Astrocyte (in vitro differentiated cells and primary cell): Measurements from ENCODE around the gene PRR32.

Experiments used
- EZH2 ChIP-seq: IDR thresholded peaks from 2 replicates; pipeline ENCODE4 v1.6.1; 2012; ENCODE audit warnings: mild to moderate bottlenecking, low read length, inconsistent platforms; ENCODE audit not compliant: insufficient read depth
- TF ChIP-seq, protein P1 (sequence below): IDR thresholded peaks from 2 replicates; pipeline ENCODE4 v1.5.1; 2011; ENCODE audit warnings: low read depth, mild to moderate bottlenecking, inconsistent platforms, low read length, moderate library complexity; ENCODE audit not compliant: insufficient read depth

DNA sequence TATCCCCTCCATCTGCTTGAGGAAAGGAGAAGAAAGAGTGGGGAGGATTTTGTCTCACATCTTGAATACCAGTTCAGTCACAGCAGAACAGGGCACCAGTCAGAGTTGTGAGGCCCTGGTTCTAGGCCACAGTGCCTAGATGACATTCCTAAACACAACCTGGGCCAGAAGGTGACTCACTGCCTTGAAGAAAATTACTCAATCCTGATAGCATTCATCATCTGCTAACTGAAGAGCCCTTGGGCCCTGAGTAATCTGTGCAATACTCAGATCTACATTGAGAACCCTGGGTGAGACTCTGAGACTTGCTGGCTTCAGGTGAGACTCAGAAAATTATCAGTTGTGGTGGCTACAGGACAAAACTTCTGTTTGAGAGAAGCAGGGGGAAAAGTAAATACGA lies 20.5 kb upstream of the PRR32 start:
- TF ChIP-seq, protein P1, sequence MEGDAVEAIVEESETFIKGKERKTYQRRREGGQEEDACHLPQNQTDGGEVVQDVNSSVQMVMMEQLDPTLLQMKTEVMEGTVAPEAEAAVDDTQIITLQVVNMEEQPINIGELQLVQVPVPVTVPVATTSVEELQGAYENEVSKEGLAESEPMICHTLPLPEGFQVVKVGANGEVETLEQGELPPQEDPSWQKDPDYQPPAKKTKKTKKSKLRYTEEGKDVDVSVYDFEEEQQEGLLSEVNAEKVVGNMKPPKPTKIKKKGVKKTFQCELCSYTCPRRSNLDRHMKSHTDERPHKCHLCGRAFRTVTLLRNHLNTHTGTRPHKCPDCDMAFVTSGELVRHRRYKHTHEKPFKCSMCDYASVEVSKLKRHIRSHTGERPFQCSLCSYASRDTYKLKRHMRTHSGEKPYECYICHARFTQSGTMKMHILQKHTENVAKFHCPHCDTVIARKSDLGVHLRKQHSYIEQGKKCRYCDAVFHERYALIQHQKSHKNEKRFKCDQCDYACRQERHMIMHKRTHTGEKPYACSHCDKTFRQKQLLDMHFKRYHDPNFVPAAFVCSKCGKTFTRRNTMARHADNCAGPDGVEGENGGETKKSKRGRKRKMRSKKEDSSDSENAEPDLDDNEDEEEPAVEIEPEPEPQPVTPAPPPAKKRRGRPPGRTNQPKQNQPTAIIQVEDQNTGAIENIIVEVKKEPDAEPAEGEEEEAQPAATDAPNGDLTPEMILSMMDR, result no peak
- no peak for TF ChIP-seq EZH2
